Psoas muscle (tissue), 8 donors: ENCODE data around the gene PRDM10. TPM values are rescaled to one million over a fixed set of nuclear protein-coding genes. Genes with fewer than 3 reads are reported as not detected.
"Not testable (repeated sequence)": the region's sequence is repeated elsewhere in the genome, so short reads cannot be mapped to it uniquely, and the experiment has no call there.

Experiments used
- ATAC-seq, 4 donors: fragments of 200-7000 bp; cut with Tn5 transposase; one replicate each; pipeline ENCODE4 v1.9.1; 2020; ENCODE audit warnings: moderate library complexity in 3 of 4, mild to moderate bottlenecking in 2 of 4
- DNase-seq, 2 donors: peaks; one replicate each; pipeline ENCODE4 v3.0.0-alpha.2; 2020
- H3K27ac ChIP-seq: fragments of 200-600 bp; one replicate; pipeline ENCODE4 v1.8.0; 2022
- H3K27me3 ChIP-seq, 3 donors: fragments of 200-600 bp in 1 of 3; one replicate each; pipeline versions ENCODE4 v1.6.1 to v1.8.0; 2013 to 2022; ENCODE audit warnings: low read length in 2 of 3, mild to moderate bottlenecking in 2 of 3, moderate library complexity in 1 of 3; ENCODE audit not compliant: insufficient read depth in 3 of 3
- H3K36me3 ChIP-seq, 2 donors: fragments of 200-600 bp in 1 of 2; one replicate each; pipeline versions ENCODE4 v1.6.1 to v1.8.0; 2013 to 2022; ENCODE audit warnings: low read depth in 1 of 2, mild to moderate bottlenecking in 1 of 2, moderate library complexity in 1 of 2; ENCODE audit not compliant: insufficient read depth in 1 of 2
- H3K4me1 ChIP-seq: fragments of 200-600 bp; one replicate; pipeline ENCODE4 v1.8.0; 2022
- H3K4me3 ChIP-seq: fragments of 200-600 bp; one replicate; pipeline ENCODE4 v1.8.0; 2022; ENCODE audit warnings: mild to moderate bottlenecking
- H3K9me3 ChIP-seq: fragments of 200-600 bp; one replicate; pipeline ENCODE4 v1.8.0; 2022
- WGBS, 3 donors: extraction: QIAGEN DNeasy Blood & Tissue Kit; methylation state at CpG; one replicate each; pipeline versions ENCODE4 v1.1.6 to v1.1.7; 2013; 5-methylcytosine and 5-hydroxymethylcytosine counted together
- intact Hi-C, 2 donors: fragments of 100-400 bp; cut with DNase I; formaldehyde crosslinking; loops; one replicate each; pipeline versions ENCODE4 v1.11.0 to v1.14.2; 2022
- polyA plus RNA-seq, 3 donors: library from polyadenylated mRNA; stranded (reverse); fragments of 200-250 nt; gene quantifications; one replicate each; pipeline ENCODE4 v1.2.3, GENCODE V29; 2013
- total RNA-seq, 4 donors: library from RNA; stranded (reverse); fragmentation: NEBNext Ultra II Directional in 2 of 4; extraction: Animal tissue kit (Norgen Biotek cat#: 25700) in 2 of 4; gene quantifications; one replicate each; pipeline versions ENCODE4 v1.2.1 to v1.2.4, GENCODE V29; 2021 to 2023
- TF ChIP-seq, protein P1 (sequence below): fragments of 200-600 bp; IDR thresholded peaks from one replicate; pipeline ENCODE4 v1.8.0; 2022; ENCODE audit warnings: antibody characterized with exemption
- donor health status: healthy with polysubstance abuse.
- donor health status: DM: no; HTN: no; CAD: no; lungs with moderate emphysema.
- donor health status: Bipolar disorder and iron deficiency.
- donor health status: healthy.
- donor health status: DM: yes; HTN: yes; CAD: no.
- donor health status: DM: no; HTN: no; CAD: no.
- donor health status: DM: no; HTN: no; CAD: no.
- donor health status: DM: yes; HTN: yes; CAD: no.

The PRDM10 gene
- total and polyA plus RNA-seq, 7 donors, result 2.5 to 7.8 (median 4.2) TPM

DNA sequence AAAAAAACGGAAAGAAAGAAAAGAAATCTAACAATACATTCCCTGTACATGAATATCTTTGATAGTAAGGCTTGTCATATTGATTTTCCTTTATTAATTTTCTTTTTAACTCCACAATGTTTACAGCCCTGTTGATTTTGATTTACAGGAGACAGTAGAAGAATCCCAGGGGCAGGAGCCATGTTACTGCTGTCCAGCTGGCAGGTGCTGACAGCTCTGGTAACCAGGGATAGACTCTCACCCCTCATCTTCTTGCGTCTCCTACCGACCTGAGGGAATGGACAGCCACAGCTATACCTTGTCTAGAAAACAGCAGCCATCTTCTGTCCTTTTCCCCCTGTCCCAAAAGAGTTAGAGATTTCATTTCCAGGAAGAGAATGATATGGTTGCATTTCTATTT lies 37.4 kb downstream of the PRDM10 start:
- no peaks in the 10 kb centered on the region for H3K27me3 ChIP-seq

DNA sequence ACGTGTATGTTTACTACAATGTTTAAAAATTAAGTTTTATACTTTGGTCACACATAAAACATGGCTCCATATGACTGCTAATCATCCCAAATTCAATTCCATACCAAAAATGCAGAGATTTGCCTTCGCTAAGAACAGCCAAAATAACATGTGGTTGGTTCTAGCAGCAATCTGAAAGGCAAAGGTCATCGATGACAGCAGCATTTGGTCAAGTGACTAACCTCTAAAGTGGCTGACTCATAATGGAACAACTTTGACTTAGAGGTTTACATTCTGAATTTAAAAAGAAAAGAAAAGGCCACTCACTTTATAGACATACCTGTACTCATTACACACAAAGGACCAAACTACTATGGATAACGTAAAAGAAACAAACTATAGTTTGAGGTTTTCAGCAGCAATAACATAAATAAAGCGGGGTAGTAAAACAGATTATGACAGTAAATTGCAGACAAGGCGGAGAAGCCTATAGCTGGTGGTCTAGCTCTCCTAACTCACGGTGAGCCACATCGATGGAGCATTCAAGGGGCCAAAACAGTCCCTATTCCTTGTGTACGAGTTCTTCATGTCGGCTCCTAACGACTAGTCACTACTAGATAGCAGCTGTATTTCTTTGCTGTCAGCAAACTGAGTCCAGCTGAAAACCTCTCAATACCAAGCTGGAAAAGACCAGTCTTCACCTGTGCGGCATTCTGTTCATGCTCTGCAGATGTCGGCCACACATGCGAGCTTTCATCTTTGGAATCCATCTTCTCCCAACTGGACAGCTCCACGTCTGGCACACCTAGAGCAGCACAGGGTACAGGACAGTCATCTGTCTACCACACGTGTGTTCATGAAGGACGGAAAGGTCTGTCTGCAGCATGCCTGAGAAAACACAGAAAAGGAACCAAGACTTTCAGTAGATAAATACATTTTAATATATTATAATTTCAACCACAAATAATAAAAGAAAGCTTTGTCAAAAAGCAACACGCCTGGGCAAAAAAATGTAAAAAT lies 42.1 kb downstream of the PRDM10 start:
- no peak for ATAC-seq
- no peak for DNase-seq
- Histone ChIP-seq H3K4me1 (no peaks in the 10 kb centered on the region), H3K27ac (no peak overlapping the region), H3K4me3 (no peak overlapping the region), H3K9me3 (no peaks in the 10 kb centered on the region), H3K27me3 (no peaks in the 10 kb centered on the region), H3K36me3 (peaks cover 5 to 49% of the 10 kb centered on the region in 2 donors)
- WGBS, 3 donors, result 90 to 96% (median 95%) methylated on average over 18 of the region's 18 CpGs
- intact Hi-C loops, result no loop called here
- TF ChIP-seq, protein P1, sequence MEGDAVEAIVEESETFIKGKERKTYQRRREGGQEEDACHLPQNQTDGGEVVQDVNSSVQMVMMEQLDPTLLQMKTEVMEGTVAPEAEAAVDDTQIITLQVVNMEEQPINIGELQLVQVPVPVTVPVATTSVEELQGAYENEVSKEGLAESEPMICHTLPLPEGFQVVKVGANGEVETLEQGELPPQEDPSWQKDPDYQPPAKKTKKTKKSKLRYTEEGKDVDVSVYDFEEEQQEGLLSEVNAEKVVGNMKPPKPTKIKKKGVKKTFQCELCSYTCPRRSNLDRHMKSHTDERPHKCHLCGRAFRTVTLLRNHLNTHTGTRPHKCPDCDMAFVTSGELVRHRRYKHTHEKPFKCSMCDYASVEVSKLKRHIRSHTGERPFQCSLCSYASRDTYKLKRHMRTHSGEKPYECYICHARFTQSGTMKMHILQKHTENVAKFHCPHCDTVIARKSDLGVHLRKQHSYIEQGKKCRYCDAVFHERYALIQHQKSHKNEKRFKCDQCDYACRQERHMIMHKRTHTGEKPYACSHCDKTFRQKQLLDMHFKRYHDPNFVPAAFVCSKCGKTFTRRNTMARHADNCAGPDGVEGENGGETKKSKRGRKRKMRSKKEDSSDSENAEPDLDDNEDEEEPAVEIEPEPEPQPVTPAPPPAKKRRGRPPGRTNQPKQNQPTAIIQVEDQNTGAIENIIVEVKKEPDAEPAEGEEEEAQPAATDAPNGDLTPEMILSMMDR, result no peak

More for the DNA sequence above, 37.4 kb downstream of the PRDM10 start:
- H3K27ac ChIP-seq, result no peak overlapping the region
- 50 to 63% (median 56%) methylated on average over 3 of the region's 3 CpGs for WGBS, 3 donors
- TF ChIP-seq, protein P1, result no peak
- H3K4me3 ChIP-seq, result no peak overlapping the region
- ATAC-seq (no peak), DNase-seq (no peak)
- H3K9me3 ChIP-seq, result no peaks in the 10 kb centered on the region
- H3K4me1 ChIP-seq, result no peaks in the 10 kb centered on the region
- intact Hi-C loops, result no loop called here
- peaks cover 0 to 9% of the 10 kb centered on the region in 2 donors for H3K36me3 ChIP-seq

DNA sequence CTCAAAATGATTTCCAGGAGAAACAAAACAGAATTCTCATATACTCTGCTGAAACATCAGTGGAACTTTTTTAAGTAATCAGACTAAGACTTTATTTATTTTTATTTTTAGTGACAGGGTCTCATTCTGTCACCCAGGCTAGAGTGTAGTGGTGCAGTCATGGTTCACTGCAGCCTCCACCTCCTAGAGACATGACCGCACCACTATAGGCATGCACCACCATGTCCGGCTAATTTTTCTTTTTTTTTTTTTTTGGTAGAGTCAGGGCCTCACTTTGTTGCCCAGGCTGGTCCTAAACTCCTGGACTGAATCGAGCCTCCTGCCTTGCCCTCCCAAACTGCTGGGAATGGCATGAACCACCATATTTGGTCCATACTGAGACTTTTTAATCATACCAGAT lies 42.9 kb downstream of the PRDM10 start:
- no peak for ATAC-seq
- H3K27me3 ChIP-seq, result no peaks in the 10 kb centered on the region
- H3K4me1 ChIP-seq, result no peaks in the 10 kb centered on the region
- DNase-seq, result no peak
- intact Hi-C loops, result no loop called here
- no peak overlapping the region for H3K4me3 ChIP-seq
- H3K9me3 ChIP-seq, result no peaks in the 10 kb centered on the region
- TF ChIP-seq, protein P1, result no peak
- peaks cover 5 to 57% of the 10 kb centered on the region in 2 donors for H3K36me3 ChIP-seq
- H3K27ac ChIP-seq, result no peak overlapping the region
- 90 to 95% (median 92%) methylated on average over 3 of the region's 3 CpGs for WGBS, 3 donors

DNA sequence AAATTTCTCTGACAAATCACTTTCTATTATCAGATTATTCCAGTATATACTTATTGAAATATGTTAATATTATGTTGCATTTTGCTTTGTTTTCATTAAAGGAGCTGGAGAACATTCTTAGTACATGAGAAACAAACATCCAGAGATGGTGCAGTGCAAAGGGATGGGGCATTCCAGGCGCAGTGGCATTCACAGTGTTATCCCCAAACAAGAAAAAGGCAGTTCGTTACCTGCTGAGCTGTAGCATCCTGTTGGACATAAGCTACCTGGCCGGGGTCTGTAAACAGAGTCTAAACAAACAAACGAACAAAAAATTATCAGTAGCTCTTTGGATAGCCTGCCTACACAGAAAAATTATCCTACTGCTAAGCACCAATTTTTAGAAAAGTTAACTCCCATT lies 47.4 kb downstream of the PRDM10 start:
- Histone ChIP-seq H3K4me3 (no peak overlapping the region), H3K4me1 (no peaks in the 10 kb centered on the region), H3K36me3 (peaks cover 5 to 50% of the 10 kb centered on the region in 2 donors), H3K9me3 (no peaks in the 10 kb centered on the region), H3K27ac (no peak overlapping the region), H3K27me3 (no peaks in the 10 kb centered on the region)
- intact Hi-C loops, result no loop called here
- no peak for ATAC-seq
- WGBS, 3 donors, result 93 to 97% (median 96%) methylated on average over 4 of the region's 4 CpGs
- TF ChIP-seq, protein P1, result no peak
- no peak for DNase-seq

DNA sequence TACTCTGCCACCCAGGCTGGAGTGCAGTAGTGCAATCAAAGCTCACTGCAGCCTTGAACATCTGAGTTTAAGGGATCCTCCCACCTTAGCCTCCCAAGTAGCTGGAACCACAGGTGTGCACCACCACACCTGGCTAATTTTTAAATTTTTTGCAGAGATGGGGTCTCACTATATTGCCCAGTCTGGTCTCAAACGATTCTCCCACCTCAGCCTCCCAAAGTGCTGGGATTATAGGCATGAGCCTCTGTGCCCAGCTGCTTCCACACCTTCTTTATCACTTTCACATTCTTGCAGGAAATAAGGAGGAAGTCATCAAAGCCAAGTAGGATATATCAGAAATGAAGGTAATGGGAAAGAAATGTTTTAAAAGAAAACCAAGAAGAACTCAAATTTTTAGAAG lies 47.9 kb downstream of the PRDM10 start:
- H3K4me3 ChIP-seq, H3K27me3 ChIP-seq, ATAC-seq, intact Hi-C loops, H3K4me1 ChIP-seq, DNase-seq, H3K9me3 ChIP-seq, H3K27ac ChIP-seq: not testable (repeated sequence)
- peaks cover 5 to 45% of the 10 kb centered on the region in 2 donors for H3K36me3 ChIP-seq
- WGBS, 3 donors, result 81 to 96% (median 91%) methylated on average over 1 of the region's 1 CpG
